Hepatocyte (in vitro differentiated cells): ENCODE results near the gene WNT2. TPM values are rescaled to one million over a fixed set of nuclear protein-coding genes. Genes with fewer than 3 reads are reported as not detected.

ENCODE experiments used
- DNase-seq: peaks from one replicate; pipeline ENCODE4 v3.0.0-alpha.2; 2016; ENCODE audit warnings: low spot score
- H2AFZ ChIP-seq: fragments of 200-600 bp; sonication (generic); 2 replicates; pipeline ENCODE4 v1.6.0; 2016; ENCODE audit warnings: antibody characterized with exemption, mild to moderate bottlenecking
- H3K27ac ChIP-seq: fragments of 200-600 bp; sonication (generic); 2 replicates; pipeline ENCODE4 v1.5.1; 2016; ENCODE audit warnings: mild to moderate bottlenecking
- H3K27me3 ChIP-seq: fragments of 200-600 bp; sonication (generic); 2 replicates; pipeline ENCODE4 v1.6.1; 2016
- H3K36me3 ChIP-seq: fragments of 200-600 bp; sonication (generic); replicated peaks from 2 replicates; pipeline ENCODE4 v1.5.1; 2016; ENCODE audit warnings: low read depth; ENCODE audit not compliant: insufficient read depth
- H3K4me1 ChIP-seq: fragments of 200-600 bp; sonication (generic); 2 replicates; pipeline ENCODE4 v1.5.1; 2016; ENCODE audit warnings: mild to moderate bottlenecking, moderate library complexity; ENCODE audit not compliant: insufficient read depth
- H3K4me2 ChIP-seq: fragments of 200-600 bp; sonication (generic); 2 replicates; pipeline ENCODE4 v1.6.0; 2016
- H3K4me3 ChIP-seq: fragments of 200-600 bp; sonication (generic); 2 replicates; pipeline ENCODE4 v1.5.1; 2016; ENCODE audit warnings: mild to moderate bottlenecking
- H3K79me2 ChIP-seq: fragments of 200-600 bp; sonication (generic); 2 replicates; pipeline ENCODE4 v1.6.0; 2017; ENCODE audit warnings: mild to moderate bottlenecking
- H3K9me2 ChIP-seq: fragments of 200-600 bp; sonication (generic); replicated peaks from 2 replicates; pipeline ENCODE4 v1.6.0; 2017; ENCODE audit warnings: mild to moderate bottlenecking; ENCODE audit not compliant: insufficient read depth
- H3K9me3 ChIP-seq: fragments of 200-600 bp; sonication (generic); 2 replicates; pipeline ENCODE4 v1.5.1; 2016; ENCODE audit warnings: low read depth, mild to moderate bottlenecking
- H4K20me1 ChIP-seq: fragments of 200-600 bp; sonication (generic); 2 replicates; pipeline ENCODE4 v1.6.0; 2016; ENCODE audit warnings: mild to moderate bottlenecking; ENCODE audit not compliant: insufficient read depth, poor library complexity, severe bottlenecking
- EZH2 ChIP-seq: fragments of 200-600 bp; sonication (generic); IDR thresholded peaks from 2 replicates; pipeline ENCODE4 v1.6.1; 2016; ENCODE audit warnings: antibody characterized with exemption, mild to moderate bottlenecking, borderline replicate concordance
- EZH2phosphoT487 ChIP-seq: fragments of 200-600 bp; sonication (generic); IDR thresholded peaks from one replicate; pipeline ENCODE4 v1.6.1; 2018; ENCODE audit warnings: antibody characterized with exemption, mild to moderate bottlenecking, low read depth, moderate library complexity; ENCODE audit not compliant: unreplicated experiment, severe bottlenecking
- WGBS: methylation state at CpG from one replicate; pipeline ENCODE4 v1.1.6; 2016; ENCODE audit warnings: low lambda C conversion rate; ENCODE audit errors: missing lambda C conversion rate; 5-methylcytosine and 5-hydroxymethylcytosine counted together
- polyA plus RNA-seq: library from polyadenylated mRNA; unstranded; fragments of >200 nt; fragmentation: Nextera tagmentation; extraction: Ambion mirVana; gene quantifications from 2 replicates; pipeline ENCODE4 v1.2.1, GENCODE V29; 2016
- total RNA-seq: library from RNA; depleted of rRNA; stranded (reverse); fragments of >200 nt; gene quantifications from 2 replicates; pipeline ENCODE4 v1.2.3, GENCODE V29; 2014
- TF ChIP-seq, protein P1 (sequence below): fragments of 200-600 bp; sonication (generic); IDR thresholded peaks from 2 replicates; pipeline ENCODE4 v1.5.1; 2016; ENCODE audit warnings: antibody characterized with exemption, mild to moderate bottlenecking; ENCODE audit not compliant: poor library complexity

Gene WNT2
- total and polyA plus RNA-seq, 2 experiments from 2014 or later, result 17.6 to 26.3 TPM

GRCh38 chr7:117283371-117283770 lies 39.5 kb downstream of the WNT2 start:
- WGBS, result 73% methylated on average over 3 of the region's 3 CpGs
- Histone ChIP-seq H3K4me1 (peaks cover 6% of the 10 kb centered on the region), H3K4me2 (no peak overlapping the region), H2AFZ (no peak overlapping the region), H3K9me3 (no peaks in the 10 kb centered on the region), H3K27me3 (no peaks in the 10 kb centered on the region), H3K79me2 (no peaks in the 10 kb centered on the region), H3K4me3 (no peak overlapping the region), H3K9me2 (no peaks in the 10 kb centered on the region), H3K27ac (no peak overlapping the region), H4K20me1 (no peaks in the 10 kb centered on the region), H3K36me3 (no peaks in the 10 kb centered on the region)
- no peak for TF ChIP-seq EZH2phosphoT487
- no peak for DNase-seq

GRCh38 chr7:117282239-117282812 lies 40.5 kb downstream of the WNT2 start:
- Histone ChIP-seq H3K27ac (no peak overlapping the region), H3K36me3 (no peaks in the 10 kb centered on the region), H3K4me2 (no peak overlapping the region), H3K9me2 (no peaks in the 10 kb centered on the region), H4K20me1 (no peaks in the 10 kb centered on the region), H3K9me3 (no peaks in the 10 kb centered on the region), H2AFZ (no peak overlapping the region), H3K4me1 (peaks cover 6% of the 10 kb centered on the region), H3K27me3 (no peaks in the 10 kb centered on the region), H3K4me3 (no peak overlapping the region), H3K79me2 (no peaks in the 10 kb centered on the region)
- 83% methylated on average over 1 of the region's 1 CpG for WGBS
- no peak for TF ChIP-seq EZH2phosphoT487
- no peak for TF ChIP-seq EZH2
- TF ChIP-seq, protein P1, sequence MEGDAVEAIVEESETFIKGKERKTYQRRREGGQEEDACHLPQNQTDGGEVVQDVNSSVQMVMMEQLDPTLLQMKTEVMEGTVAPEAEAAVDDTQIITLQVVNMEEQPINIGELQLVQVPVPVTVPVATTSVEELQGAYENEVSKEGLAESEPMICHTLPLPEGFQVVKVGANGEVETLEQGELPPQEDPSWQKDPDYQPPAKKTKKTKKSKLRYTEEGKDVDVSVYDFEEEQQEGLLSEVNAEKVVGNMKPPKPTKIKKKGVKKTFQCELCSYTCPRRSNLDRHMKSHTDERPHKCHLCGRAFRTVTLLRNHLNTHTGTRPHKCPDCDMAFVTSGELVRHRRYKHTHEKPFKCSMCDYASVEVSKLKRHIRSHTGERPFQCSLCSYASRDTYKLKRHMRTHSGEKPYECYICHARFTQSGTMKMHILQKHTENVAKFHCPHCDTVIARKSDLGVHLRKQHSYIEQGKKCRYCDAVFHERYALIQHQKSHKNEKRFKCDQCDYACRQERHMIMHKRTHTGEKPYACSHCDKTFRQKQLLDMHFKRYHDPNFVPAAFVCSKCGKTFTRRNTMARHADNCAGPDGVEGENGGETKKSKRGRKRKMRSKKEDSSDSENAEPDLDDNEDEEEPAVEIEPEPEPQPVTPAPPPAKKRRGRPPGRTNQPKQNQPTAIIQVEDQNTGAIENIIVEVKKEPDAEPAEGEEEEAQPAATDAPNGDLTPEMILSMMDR, result no peak
- no peak for DNase-seq

GRCh38 chr7:117281562-117281961 lies 41.3 kb downstream of the WNT2 start:
- Histone ChIP-seq H3K4me1 (peaks cover 6% of the 10 kb centered on the region), H3K4me3 (no peak overlapping the region), H4K20me1 (no peaks in the 10 kb centered on the region), H2AFZ (no peak overlapping the region), H3K36me3 (no peaks in the 10 kb centered on the region), H3K9me3 (no peaks in the 10 kb centered on the region), H3K4me2 (no peak overlapping the region), H3K27me3 (no peaks in the 10 kb centered on the region), H3K79me2 (no peaks in the 10 kb centered on the region), H3K9me2 (no peaks in the 10 kb centered on the region), H3K27ac (no peak overlapping the region)
- no peak for TF ChIP-seq EZH2
- TF ChIP-seq, protein P1, result no peak
- TF ChIP-seq EZH2phosphoT487, result no peak
- DNase-seq, result no peak
- WGBS, result 97% methylated on average over 5 of the region's 5 CpGs

DNA sequence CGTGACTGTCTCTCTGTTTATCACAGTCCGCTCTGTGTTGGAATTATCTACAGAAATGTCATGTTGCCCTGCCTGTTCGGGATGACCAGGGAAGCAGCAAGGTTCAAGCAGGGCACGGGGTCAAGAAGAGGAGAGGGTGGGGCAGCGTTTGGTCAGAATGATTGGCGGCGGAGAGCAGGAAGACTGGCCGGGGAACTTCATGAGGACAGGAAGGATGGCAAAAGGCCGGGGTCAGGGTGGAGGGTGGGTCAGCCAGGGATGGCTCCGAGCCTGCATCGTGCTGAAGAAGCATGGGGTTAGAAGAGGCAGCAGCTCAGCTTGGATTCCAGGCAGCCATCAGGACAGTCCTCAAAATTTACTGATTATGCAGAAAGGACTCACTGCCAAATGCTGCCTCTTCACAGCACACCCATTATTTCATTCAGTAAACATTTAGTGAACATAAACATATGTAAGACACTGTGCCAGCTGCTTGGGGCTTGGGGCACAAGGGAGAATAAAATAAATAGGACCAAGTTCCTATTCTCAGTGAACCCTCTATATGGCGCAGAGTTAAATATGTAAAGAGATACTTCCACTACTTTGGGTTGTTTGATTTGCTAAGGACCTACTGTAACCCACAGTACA lies 42.8 kb downstream of the WNT2 start:
- Histone ChIP-seq H3K27me3 (no peaks in the 10 kb centered on the region), H3K79me2 (no peaks in the 10 kb centered on the region), H3K9me2 (no peaks in the 10 kb centered on the region), H4K20me1 (no peaks in the 10 kb centered on the region), H3K4me3 (no peak overlapping the region), H2AFZ (no peak overlapping the region), H3K27ac (no peak overlapping the region), H3K4me1 (peaks cover 6% of the 10 kb centered on the region), H3K36me3 (no peaks in the 10 kb centered on the region), H3K9me3 (no peaks in the 10 kb centered on the region), H3K4me2 (no peak overlapping the region)
- 79% methylated on average over 12 of the region's 12 CpGs for WGBS
- no peak for DNase-seq
- TF ChIP-seq EZH2 (no peak), EZH2phosphoT487 (no peak)
- TF ChIP-seq, protein P1, result no peak
